Activated naive CD8-positive, alpha-beta T cell (primary cell): ENCODE measurements around the gene EMP1.

Source experiments
- H3K27ac Mint-ChIP-seq: one replicate; pipeline ENCODE4 v1.8.0; 2021; ENCODE audit warnings: mixed read lengths
- H3K27me3 Mint-ChIP-seq: one replicate; pipeline ENCODE4 v1.8.0; 2021; ENCODE audit warnings: mixed read lengths
- H3K36me3 Mint-ChIP-seq: one replicate; pipeline ENCODE4 v1.8.0; 2021; ENCODE audit warnings: mixed read lengths
- H3K4me1 Mint-ChIP-seq: one replicate; pipeline ENCODE4 v1.8.0; 2021; ENCODE audit warnings: low read depth, mixed read lengths
- H3K4me3 Mint-ChIP-seq: one replicate; pipeline ENCODE4 v1.8.0; 2021; ENCODE audit warnings: mild to moderate bottlenecking, mixed read lengths
- H3K9me3 Mint-ChIP-seq: one replicate; pipeline ENCODE4 v1.8.0; 2021; ENCODE audit warnings: low read depth, mixed read lengths

The EMP1 gene, protein sequence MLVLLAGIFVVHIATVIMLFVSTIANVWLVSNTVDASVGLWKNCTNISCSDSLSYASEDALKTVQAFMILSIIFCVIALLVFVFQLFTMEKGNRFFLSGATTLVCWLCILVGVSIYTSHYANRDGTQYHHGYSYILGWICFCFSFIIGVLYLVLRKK

DNA sequence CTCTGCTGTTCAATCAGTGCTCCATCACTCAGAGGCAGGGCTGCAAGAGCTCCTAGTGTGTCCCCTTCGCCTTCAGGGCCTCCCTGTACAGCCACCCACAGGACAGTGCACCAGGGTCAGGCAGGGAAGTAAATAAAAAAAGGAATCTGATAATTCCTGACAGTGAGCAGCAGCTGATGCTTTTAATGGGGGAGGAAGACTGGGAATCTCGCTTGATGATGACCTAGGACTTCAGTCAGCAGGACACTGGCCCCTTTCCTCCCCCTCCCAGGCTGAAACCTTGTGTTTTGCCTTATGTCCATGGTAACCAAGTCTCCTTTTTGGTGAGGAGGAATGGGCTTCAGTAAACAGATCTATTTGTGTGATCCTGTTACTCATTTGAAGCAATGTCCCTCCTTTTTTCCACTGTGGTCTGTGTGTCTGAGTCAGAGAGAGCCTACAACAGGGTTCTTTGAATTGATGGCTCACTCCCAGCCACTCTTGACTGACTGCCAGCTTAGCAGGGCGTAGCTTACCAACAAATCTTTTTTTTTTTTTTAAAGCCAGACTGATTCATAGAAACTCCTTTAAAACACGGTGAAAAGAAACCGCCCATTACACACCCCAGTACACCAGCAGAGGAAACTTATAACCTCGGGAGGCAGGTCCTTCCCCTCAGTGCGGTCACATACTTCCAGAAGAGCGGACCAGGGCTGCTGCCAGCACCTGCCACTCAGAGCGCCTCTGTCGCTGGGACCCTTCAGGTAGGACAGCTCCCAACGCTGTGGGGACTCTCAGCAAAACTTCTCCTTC lies at the start of gene EMP1:
EMP1 (plus strand) TSS at position 597 of the 792 bp plus-strand sequence. CDS start 14,785 bp downstream, outside the sequence.
- H3K4me3 Mint-ChIP-seq, result peak within 1 kb of the TSS; percentile 86
- H3K27ac Mint-ChIP-seq, result peak within 1 kb of the TSS; percentile 79
- no peaks in the 10 kb centered on the region for H3K9me3 Mint-ChIP-seq
- peaks cover 1% of the 10 kb centered on the region for H3K27me3 Mint-ChIP-seq
- H3K36me3 Mint-ChIP-seq, result no peaks in the 10 kb centered on the region
- H3K4me1 Mint-ChIP-seq, result peaks cover 35% of the 10 kb centered on the region

DNA sequence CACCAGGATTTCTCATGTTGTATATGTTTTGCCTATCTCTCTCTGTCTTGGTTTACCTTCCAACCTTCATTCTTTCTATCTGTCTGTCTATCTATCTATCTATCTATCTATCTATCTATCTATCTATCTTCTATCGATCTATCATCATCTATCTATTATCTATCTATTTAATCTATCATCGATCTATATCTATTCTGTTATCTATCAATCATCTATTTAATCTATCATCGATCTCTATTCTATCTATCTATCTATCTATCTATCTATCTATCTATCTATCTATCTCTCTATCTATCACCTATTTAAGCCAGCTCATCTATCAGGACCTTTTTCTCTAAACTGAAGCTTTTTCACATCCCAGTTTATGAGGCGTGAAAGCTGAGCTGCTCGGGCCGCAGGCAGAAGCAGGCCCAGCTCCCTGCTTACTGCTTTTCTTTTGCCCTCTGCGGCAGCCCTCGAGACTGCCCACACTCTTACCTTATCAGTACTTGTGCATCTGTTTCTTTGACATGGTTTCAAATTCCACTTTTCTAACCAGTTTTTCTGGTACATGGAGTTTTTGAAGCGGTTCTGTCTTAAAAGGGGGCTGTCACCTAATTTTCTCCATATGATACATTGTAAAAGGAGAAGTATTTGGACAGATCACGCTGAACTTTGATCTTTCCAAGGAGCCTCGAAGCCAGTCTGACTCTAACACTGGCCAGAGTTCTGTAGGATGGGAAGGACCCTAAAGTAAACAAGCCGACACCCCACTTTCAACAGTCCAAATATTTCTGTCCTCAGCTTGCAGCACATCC lies 48.6 kb upstream of the EMP1 start:
- Mint-ChIP-seq H3K9me3 (no peaks in the 10 kb centered on the region), H3K27me3 (no peaks in the 10 kb centered on the region), H3K4me1 (peaks cover 21% of the 10 kb centered on the region), H3K27ac (no peak overlapping the region), H3K4me3 (no peak overlapping the region), H3K36me3 (no peaks in the 10 kb centered on the region)

DNA sequence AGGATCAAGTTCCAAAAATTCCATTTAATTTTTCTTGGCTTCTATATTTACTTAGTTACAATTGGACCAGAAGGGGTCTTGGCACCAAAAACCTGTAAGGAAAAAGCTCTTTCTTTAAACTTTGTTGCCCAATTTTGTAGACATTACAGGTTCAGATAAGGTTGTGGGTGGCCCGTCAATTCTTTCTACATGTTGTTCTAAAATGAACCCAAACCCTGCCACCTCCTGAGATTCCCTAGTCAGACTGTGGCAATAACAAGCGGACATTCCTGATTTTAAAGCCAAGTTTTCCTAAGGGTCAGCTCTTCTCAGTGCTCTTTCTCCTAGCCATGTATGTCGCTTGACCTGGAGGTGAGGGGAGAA lies 48.1 kb upstream of the EMP1 start:
- H3K27me3 Mint-ChIP-seq, result no peaks in the 10 kb centered on the region
- no peaks in the 10 kb centered on the region for H3K9me3 Mint-ChIP-seq
- H3K27ac Mint-ChIP-seq, result no peak overlapping the region
- H3K4me1 Mint-ChIP-seq, result peaks cover 20% of the 10 kb centered on the region
- H3K36me3 Mint-ChIP-seq, result no peaks in the 10 kb centered on the region
- no peak overlapping the region for H3K4me3 Mint-ChIP-seq

DNA sequence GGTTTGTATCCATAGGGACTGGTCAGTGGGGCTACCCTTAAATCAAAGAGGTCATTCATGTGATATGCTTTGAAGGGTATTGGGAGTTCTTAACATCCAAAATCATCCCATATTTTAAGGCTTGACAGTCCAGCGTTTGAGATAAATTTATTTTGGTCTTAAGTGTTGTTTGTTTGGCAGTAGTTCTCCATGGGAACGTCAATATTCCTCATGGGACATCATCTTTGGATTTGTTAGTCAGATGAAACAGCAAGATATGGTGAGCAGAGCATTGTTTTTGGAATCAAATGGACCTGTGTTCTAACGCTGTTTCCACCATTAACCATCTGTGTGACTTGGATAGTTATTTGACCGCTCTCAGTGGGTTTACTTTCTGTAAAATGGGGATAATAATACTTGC lies 47.1 kb upstream of the EMP1 start:
- H3K4me3 Mint-ChIP-seq, result no peak overlapping the region

DNA sequence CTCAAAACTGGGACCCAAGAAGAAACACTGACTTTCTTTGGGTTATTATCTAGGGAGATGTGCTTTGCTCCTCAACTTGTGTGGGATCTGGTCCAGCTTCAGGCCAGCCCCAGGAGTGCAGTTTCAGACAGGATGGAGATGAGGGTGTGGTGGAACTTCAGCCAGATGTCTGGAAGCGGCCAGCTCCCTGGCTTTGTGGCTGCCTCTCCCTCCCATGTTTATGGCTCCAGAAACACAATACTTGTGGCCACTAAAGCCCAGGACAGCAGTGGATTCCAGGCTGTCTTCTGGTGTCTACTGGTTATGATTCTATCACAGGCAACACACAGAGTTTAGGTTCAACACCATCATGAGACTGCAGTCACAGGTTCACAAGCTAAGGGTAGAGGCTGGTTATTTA lies 44.2 kb upstream of the EMP1 start:
- Mint-ChIP-seq H3K9me3 (no peaks in the 10 kb centered on the region), H3K4me3 (no peak overlapping the region), H3K4me1 (no peaks in the 10 kb centered on the region), H3K27ac (no peak overlapping the region), H3K27me3 (no peaks in the 10 kb centered on the region), H3K36me3 (no peaks in the 10 kb centered on the region)

More for the DNA sequence above, 47.1 kb upstream of the EMP1 start:
- no peaks in the 10 kb centered on the region for H3K36me3 Mint-ChIP-seq
- H3K27ac Mint-ChIP-seq, result no peak overlapping the region
- no peaks in the 10 kb centered on the region for H3K27me3 Mint-ChIP-seq
- H3K9me3 Mint-ChIP-seq, result no peaks in the 10 kb centered on the region
- peaks cover 11% of the 10 kb centered on the region for H3K4me1 Mint-ChIP-seq

DNA sequence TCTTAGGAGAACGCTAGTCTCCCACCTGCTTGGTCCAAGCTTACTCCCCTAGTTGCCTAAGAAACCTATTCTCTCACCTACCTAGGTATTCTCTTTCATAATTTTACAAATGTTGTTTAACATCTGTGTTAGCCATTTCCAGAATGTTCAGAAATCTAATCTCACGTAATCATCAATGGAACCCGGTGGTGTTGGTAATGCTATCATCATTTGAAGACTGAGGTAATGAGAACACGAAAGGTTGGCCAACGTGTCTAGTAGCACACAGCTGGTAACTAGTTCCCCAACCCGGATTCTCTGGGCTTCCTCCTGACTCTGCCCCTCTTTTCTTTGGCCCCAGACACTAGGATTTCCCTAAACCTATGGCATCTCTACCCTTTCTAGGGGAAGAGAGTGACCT lies 43.8 kb upstream of the EMP1 start:
- H3K4me1 Mint-ChIP-seq, result no peaks in the 10 kb centered on the region
- no peak overlapping the region for H3K4me3 Mint-ChIP-seq
- no peaks in the 10 kb centered on the region for H3K27me3 Mint-ChIP-seq
- no peak overlapping the region for H3K27ac Mint-ChIP-seq
- no peaks in the 10 kb centered on the region for H3K36me3 Mint-ChIP-seq
- H3K9me3 Mint-ChIP-seq, result no peaks in the 10 kb centered on the region

DNA sequence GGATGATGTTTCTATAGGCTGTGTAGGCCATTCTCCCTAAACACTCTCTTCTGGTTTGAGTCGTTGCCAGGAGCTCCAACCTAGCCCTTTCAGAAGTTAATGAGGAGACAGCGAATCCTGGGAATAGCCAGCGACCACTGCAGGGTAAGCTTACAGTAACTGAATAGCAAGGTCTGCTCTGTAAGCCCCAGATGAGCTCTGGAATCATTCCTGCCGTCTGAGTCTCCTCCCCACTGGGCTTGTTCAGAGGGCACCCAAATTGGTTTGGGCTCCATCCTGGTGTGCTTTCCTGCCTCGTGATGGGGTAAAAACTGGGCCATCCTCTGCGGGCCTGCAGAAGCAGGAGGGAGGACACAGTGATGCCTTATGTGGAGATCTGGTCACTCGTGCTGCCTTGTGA lies 43.3 kb upstream of the EMP1 start:
- Mint-ChIP-seq H3K4me1 (no peaks in the 10 kb centered on the region), H3K9me3 (no peaks in the 10 kb centered on the region), H3K27me3 (no peaks in the 10 kb centered on the region), H3K27ac (no peak overlapping the region), H3K36me3 (no peaks in the 10 kb centered on the region), H3K4me3 (no peak overlapping the region)

DNA sequence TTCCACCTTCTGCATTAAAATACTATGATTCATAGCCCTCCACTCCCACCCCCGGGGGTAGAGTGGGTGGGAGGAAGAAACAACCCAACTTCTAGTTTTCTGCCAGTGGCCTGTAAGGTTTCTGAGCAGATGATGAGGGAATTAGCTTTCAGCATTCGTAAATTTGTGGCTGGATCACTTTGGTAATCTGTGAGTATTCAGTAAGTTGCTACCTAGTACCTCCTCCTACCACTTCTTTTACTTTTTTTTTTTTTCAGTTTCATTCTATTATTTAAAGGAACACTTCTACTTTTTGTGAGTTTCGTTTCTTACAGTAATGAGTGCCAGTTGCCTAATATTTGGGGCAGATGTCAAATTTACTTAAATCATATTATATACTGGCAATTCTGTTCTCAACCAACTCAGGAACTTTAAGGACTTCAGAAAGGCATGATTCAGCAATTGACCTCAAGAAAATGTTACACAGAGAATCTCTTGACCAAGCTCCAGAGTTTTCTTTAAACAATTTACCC lies 42.4 kb upstream of the EMP1 start:
- Mint-ChIP-seq H3K27ac (no peak overlapping the region), H3K27me3 (no peaks in the 10 kb centered on the region), H3K4me3 (no peak overlapping the region), H3K36me3 (no peaks in the 10 kb centered on the region), H3K4me1 (no peaks in the 10 kb centered on the region), H3K9me3 (no peaks in the 10 kb centered on the region)

DNA sequence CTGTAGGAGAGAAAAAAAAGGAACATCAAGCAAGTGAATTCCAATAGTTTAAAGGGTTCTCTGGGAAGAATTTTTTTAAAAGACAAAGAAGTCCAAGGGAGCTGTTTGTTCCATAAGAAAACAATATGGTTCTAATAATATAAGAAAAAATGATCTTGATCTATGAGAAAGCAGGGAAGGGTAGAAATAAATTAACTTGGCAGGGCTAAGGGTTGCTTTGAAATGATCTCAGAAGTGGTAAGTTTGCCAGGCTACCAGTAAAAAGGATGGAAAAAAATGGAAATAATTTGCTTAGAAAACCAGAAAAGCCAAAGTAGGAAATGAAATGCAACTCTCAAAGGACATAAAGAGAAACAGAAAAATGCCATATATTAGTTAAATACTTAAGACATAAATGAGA lies 41.7 kb upstream of the EMP1 start:
- no peaks in the 10 kb centered on the region for H3K27me3 Mint-ChIP-seq
- H3K36me3 Mint-ChIP-seq, result no peaks in the 10 kb centered on the region
- H3K9me3 Mint-ChIP-seq, result no peaks in the 10 kb centered on the region
- no peaks in the 10 kb centered on the region for H3K4me1 Mint-ChIP-seq
- no peak overlapping the region for H3K4me3 Mint-ChIP-seq
- peak overlapping the region; percentile 51 for H3K27ac Mint-ChIP-seq

DNA sequence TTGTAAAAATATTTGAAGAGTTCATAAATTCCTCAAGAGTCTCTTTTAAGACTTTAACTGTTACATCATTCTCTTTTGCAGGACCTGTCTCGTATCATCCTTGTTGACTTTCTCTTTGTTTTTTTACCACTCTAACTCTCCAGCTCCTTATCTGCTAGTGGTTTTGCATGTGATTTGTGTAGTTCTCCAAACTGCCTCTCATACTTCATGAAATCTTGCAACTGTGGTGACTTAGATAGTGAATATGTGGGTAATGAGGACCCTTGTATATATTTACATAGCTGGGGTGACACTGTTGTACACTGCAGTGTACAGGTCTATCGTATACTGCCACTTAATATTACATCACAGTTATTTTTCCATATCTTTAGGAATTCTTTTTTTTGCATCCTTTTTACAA lies 40.2 kb upstream of the EMP1 start:
- Mint-ChIP-seq H3K27me3 (no peaks in the 10 kb centered on the region), H3K27ac (no peak overlapping the region), H3K4me3 (no peak overlapping the region), H3K36me3 (no peaks in the 10 kb centered on the region), H3K4me1 (no peaks in the 10 kb centered on the region), H3K9me3 (no peaks in the 10 kb centered on the region)

DNA sequence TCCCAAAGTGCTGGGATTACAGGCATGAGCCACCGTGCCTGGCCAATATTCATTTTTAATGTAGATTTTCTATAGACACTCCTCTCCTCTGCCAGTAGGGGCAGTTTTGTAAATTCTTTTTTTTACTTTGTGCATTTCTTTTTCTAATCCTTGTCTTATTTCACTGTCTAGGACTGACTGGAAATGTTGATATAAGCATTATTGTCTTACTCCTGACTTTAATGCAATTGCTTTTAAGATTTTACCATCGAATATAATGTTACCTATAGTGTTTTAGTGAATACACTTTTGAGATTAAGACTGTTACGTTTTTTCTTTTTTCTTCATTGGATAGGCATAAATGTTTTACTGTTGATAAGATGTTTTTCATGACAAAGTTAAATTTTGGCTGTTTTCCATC lies 35.4 kb upstream of the EMP1 start:
- Mint-ChIP-seq H3K27me3 (no peaks in the 10 kb centered on the region), H3K9me3 (no peaks in the 10 kb centered on the region), H3K36me3 (no peaks in the 10 kb centered on the region), H3K4me3 (no peak overlapping the region), H3K4me1 (peaks cover 19% of the 10 kb centered on the region), H3K27ac (no peak overlapping the region)

DNA sequence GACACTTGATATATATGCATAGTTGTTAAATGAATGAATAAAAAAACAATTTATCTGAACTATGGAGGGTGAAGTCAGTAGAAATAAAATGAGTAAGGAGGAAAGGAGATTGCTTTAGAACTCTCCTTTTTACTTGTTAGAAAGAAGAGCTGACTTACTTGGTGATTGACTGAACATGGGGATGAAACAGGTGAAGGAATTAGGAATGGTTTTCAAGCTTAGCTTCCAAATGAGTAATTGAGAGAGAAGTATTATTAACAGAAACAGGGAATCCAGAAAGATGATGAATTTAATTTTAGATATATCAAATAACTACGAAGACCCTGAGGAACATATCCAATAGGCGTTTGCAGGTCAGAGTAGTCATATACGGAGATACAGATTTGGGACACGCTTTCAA lies 33.6 kb upstream of the EMP1 start:
- peaks cover 24% of the 10 kb centered on the region for H3K4me1 Mint-ChIP-seq
- no peak overlapping the region for H3K4me3 Mint-ChIP-seq
- H3K36me3 Mint-ChIP-seq, result no peaks in the 10 kb centered on the region
- H3K27ac Mint-ChIP-seq, result no peak overlapping the region
- no peaks in the 10 kb centered on the region for H3K9me3 Mint-ChIP-seq
- H3K27me3 Mint-ChIP-seq, result no peaks in the 10 kb centered on the region

DNA sequence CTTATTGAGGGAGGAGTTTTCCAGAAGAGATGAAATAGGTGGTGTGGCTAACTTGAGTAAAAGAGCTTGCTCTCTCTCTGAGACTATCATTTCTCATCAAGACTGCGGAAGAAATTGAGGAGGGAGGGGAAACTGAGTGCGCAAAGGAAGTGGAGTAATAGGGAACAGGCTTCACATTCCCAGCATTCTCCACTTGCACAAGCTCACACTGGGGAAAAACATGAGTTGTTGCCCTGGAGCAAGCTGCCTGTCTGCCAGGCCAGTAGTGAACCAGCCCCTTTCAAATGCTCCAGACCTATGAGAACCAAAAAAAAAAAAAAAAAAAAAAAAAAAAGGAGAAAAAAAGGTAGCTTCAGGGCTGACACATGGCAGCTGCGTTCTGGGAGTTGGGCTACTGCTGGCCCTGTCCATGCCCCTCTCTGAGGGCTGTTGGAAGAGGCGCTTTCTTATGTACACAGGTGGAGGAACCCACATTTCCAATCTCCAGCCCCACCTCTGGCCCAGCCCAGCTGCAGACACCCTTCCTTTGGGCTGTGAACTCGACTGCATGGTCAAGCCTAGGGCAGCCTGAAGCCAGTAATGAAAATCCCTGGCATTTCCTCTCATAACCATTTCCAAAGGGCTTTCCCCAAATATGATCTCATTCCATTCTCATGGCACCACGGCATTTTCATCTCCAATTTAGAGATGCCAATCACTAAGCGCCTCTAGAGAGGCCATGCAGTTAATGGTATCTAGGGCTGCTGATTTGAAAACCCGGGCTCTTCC lies 32.5 kb upstream of the EMP1 start:
- no peak overlapping the region for H3K27ac Mint-ChIP-seq
- no peaks in the 10 kb centered on the region for H3K36me3 Mint-ChIP-seq
- no peaks in the 10 kb centered on the region for H3K9me3 Mint-ChIP-seq
- no peak overlapping the region for H3K4me3 Mint-ChIP-seq
- H3K4me1 Mint-ChIP-seq, result peaks cover 24% of the 10 kb centered on the region
- H3K27me3 Mint-ChIP-seq, result no peaks in the 10 kb centered on the region

DNA sequence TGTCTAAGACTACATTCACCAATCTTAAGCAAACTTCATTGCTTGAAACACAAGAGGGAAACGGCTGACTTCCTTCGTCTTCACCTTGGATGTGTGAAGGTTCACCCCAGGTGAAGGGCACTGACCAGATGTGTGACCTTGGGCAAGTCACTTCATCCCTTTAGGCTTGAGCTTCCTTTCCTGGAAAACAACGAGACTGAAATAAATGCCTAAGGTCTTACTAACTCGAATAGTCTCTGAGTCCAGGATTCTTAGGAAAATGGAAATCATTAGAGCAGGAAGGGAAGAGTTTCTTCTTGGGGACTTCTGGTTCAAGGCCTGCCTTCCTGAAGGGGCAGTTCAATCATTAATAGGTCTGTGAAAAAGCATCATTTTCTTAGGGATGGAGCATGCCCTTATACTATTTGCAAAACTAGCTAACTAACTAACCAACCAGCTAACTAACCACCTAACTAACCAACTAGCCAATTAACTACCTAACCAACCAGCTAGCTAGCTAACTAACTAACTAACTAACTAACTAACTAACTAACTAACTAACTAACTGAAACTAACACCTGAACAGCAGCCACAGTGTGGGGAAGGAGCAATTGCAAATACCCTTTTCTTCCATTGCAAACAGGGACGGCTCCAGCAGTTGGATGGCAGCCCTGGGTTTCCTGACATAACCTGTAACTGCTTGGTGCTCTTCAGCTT lies 31.5 kb upstream of the EMP1 start:
- peak overlapping the region; percentile 28 for H3K4me3 Mint-ChIP-seq
- no peaks in the 10 kb centered on the region for H3K9me3 Mint-ChIP-seq
- peak overlapping the region; percentile 59 for H3K27ac Mint-ChIP-seq
- no peaks in the 10 kb centered on the region for H3K36me3 Mint-ChIP-seq
- H3K27me3 Mint-ChIP-seq, result no peaks in the 10 kb centered on the region
- H3K4me1 Mint-ChIP-seq, result peaks cover 24% of the 10 kb centered on the region
